T-helper 2 cell treated with Interferon-gamma antibody and Interleukin-4, amounts not matched to agents 100 ng/mL and 5 ng/mL, for 36 hours (primary cell): ENCODE results near the gene ARHGEF28. TPM values are rescaled to one million over a fixed set of nuclear protein-coding genes. Genes with fewer than 3 reads are reported as not detected.

Experiments used
- intact Hi-C: fragments of 100-400 bp; cut with micrococcal nuclease; formaldehyde crosslinking; loops from one replicate; pipeline ENCODE4 v1.15.1; 2023
- total RNA-seq: library from RNA; stranded (reverse); gene quantifications from 2 replicates; pipeline ENCODE4 v1.2.3, GENCODE V29; 2022

ARHGEF28 gene
- total RNA-seq, 1 donor from 2014 or later = not detected

- intact Hi-C loops = no loop called here
Measured at GRCh38 chr5:73954381-73954780, 328.4 kb downstream of the ARHGEF28 start.

GRCh38 chr5:73955271-73955846 lies 329.4 kb downstream of the ARHGEF28 start:
- intact Hi-C loops = no loop called here

GRCh38 chr5:73957397-73958001 lies 331.5 kb downstream of the ARHGEF28 start:
- intact Hi-C loops = no loop called here

GRCh38 chr5:73958037-73958436 lies 332.0 kb downstream of the ARHGEF28 start:
- intact Hi-C loops = no loop called here

GRCh38 chr5:73960023-73960422 lies 334.0 kb downstream of the ARHGEF28 start:
- intact Hi-C loops = no loop called here

- intact Hi-C loops = no loop called here
Measured at GRCh38 chr5:73960426-73960825, 334.4 kb downstream of the ARHGEF28 start.

GRCh38 chr5:73962801-73963425 lies 336.9 kb downstream of the ARHGEF28 start:
- intact Hi-C loops = no loop called here

GRCh38 chr5:73964352-73964865 lies 338.4 kb downstream of the ARHGEF28 start:
- intact Hi-C loops = no loop called here

- intact Hi-C loops = no loop called here
Measured at GRCh38 chr5:73966451-73966850, 340.5 kb downstream of the ARHGEF28 start.

- intact Hi-C loops = no loop called here
Measured at GRCh38 chr5:73967347-73967746, 341.4 kb downstream of the ARHGEF28 start.

- intact Hi-C loops = no loop called here
Measured at GRCh38 chr5:73968246-73968645, 342.2 kb downstream of the ARHGEF28 start.

- intact Hi-C loops = no loop called here
Measured at GRCh38 chr5:73968729-73969128, 342.7 kb downstream of the ARHGEF28 start.

GRCh38 chr5:73969195-73970036 lies 343.4 kb downstream of the ARHGEF28 start:
- intact Hi-C loops = no loop called here

GRCh38 chr5:73971326-73971725 lies 345.3 kb downstream of the ARHGEF28 start:
- intact Hi-C loops = no loop called here

- intact Hi-C loops = no loop called here
Measured at GRCh38 chr5:73973135-73973534, 347.1 kb downstream of the ARHGEF28 start.

GRCh38 chr5:73974871-73975360 lies 348.9 kb downstream of the ARHGEF28 start:
- intact Hi-C loops = no loop called here

GRCh38 chr5:73975845-73976244 lies 349.8 kb downstream of the ARHGEF28 start:
- intact Hi-C loops = no loop called here

GRCh38 chr5:73977146-73977545 lies 351.1 kb downstream of the ARHGEF28 start:
- intact Hi-C loops = no loop called here

- intact Hi-C loops = no loop called here
Measured at GRCh38 chr5:73979321-73979720, 353.3 kb downstream of the ARHGEF28 start.

- intact Hi-C loops = no loop called here
Measured at GRCh38 chr5:73981704-73982103, 355.7 kb downstream of the ARHGEF28 start.

- intact Hi-C loops = no loop called here
Measured at GRCh38 chr5:73983644-73984043, 357.6 kb downstream of the ARHGEF28 start.

GRCh38 chr5:73985145-73985544 lies 359.1 kb downstream of the ARHGEF28 start:
- intact Hi-C loops = no loop called here
